Stomach (tissue), 4 donors: ENCODE data around the gene NR1I3.

Experiments used
- EP300 ChIP-seq: sonication (generic); formaldehyde crosslinking; IDR thresholded peaks from one replicate; pipeline ENCODE4 v1.6.1; 2017; ENCODE audit warnings: antibody characterized with exemption
- POLR2A ChIP-seq, 4 donors: fragments of 450-650 bp; IDR thresholded peaks; one replicate each; pipeline ENCODE4 v1.6.1; 2016; ENCODE audit warnings: antibody characterized with exemption in 4 of 4, control low read depth in 2 of 4, mild to moderate bottlenecking in 1 of 4, moderate library complexity in 1 of 4
- POLR2AphosphoS5 ChIP-seq, 3 donors: sonication (generic); formaldehyde crosslinking; IDR thresholded peaks; one replicate each; pipeline ENCODE4 v1.6.1; 2016; ENCODE audit warnings: antibody characterized with exemption in 3 of 3
- TF ChIP-seq, protein P1 (sequence below), 7 experiments: fragments of 450-650 bp in 4 of 7; fragments of 200-600 bp in 3 of 7; sonication (generic) in 3 of 7; IDR thresholded peaks; one replicate each; pipeline ENCODE4 v1.5.1; 2016 to 2019; ENCODE audit warnings: antibody characterized with exemption in 7 of 7, control low read depth in 2 of 7, mild to moderate bottlenecking in 1 of 7

DNA sequence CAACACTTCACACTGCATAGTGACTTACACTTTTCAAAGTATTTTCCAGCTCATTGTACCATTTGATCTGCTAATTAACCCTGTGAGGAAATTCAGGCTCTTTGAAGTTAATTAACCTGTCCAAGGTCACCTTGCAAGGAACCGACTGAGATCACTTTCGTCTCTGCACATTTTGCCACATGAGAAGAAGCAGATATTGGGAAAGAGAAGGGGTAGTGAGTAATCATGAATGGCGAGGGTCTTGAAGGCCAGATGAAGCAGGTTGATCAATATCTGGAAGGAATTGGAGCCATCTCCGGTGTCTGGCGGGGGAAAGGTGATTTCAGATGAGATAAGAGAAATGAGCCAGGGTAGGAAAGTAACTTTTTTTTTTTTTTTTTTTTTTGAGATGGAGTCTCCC, 18.0 kb downstream of the NR1I3 start:
- no peak for TF ChIP-seq EP300
- TF ChIP-seq, protein P1, sequence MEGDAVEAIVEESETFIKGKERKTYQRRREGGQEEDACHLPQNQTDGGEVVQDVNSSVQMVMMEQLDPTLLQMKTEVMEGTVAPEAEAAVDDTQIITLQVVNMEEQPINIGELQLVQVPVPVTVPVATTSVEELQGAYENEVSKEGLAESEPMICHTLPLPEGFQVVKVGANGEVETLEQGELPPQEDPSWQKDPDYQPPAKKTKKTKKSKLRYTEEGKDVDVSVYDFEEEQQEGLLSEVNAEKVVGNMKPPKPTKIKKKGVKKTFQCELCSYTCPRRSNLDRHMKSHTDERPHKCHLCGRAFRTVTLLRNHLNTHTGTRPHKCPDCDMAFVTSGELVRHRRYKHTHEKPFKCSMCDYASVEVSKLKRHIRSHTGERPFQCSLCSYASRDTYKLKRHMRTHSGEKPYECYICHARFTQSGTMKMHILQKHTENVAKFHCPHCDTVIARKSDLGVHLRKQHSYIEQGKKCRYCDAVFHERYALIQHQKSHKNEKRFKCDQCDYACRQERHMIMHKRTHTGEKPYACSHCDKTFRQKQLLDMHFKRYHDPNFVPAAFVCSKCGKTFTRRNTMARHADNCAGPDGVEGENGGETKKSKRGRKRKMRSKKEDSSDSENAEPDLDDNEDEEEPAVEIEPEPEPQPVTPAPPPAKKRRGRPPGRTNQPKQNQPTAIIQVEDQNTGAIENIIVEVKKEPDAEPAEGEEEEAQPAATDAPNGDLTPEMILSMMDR (IDR thresholded peaks at IDR 0.05) = no peak
- TF ChIP-seq POLR2A (IDR thresholded peaks at IDR 0.05) = no peak
- TF ChIP-seq POLR2AphosphoS5 (IDR thresholded peaks at IDR 0.05) = no peak
